Measurements from ENCODE around the gene DECR2. TPM values are rescaled to one million over a fixed set of nuclear protein-coding genes. Genes with fewer than 3 reads are reported as not detected.

The DECR2 gene
- total RNA-seq, 1 donor from 2014 or later, result 6.7 TPM

DNA sequence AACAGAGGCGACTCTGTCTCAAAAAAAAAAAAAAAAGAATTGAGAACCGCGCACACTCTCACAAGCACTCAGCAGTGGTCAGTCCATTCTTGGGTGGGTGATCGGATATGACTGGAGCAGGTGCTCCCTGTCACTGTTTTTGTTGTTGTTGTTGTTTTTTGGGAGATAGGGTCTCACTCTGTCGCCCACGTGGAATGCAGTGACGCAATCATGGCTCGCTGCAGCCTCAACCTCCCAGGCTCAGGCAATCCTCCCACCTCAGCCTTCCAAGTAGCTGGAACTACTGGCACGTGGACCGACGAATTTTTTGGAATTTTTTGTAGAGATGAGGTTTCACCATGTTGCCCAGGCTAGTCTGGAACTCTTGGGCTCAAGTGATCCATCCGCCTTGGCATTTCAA lies 53.8 kb downstream of the DECR2 start:
- H3K4me3 Mint-ChIP-seq, result no peak overlapping the region
- no peaks in the 10 kb centered on the region for H3K9me3 Mint-ChIP-seq
- no peaks in the 10 kb centered on the region for H3K27me3 Mint-ChIP-seq
- H3K27ac Mint-ChIP-seq, result no peak overlapping the region
- H3K36me3 Mint-ChIP-seq (ENCODE audit: low read depth), result peaks cover 2% of the 10 kb centered on the region
- ATAC-seq (ENCODE audit: low read depth) (no peak), DNase-seq (no peak)
- ChIA-PET CTCF (no interaction called here), POLR2A (no interaction called here)
- H3K4me1 Mint-ChIP-seq, result peaks cover 4% of the 10 kb centered on the region
- TF ChIP-seq, protein P1, sequence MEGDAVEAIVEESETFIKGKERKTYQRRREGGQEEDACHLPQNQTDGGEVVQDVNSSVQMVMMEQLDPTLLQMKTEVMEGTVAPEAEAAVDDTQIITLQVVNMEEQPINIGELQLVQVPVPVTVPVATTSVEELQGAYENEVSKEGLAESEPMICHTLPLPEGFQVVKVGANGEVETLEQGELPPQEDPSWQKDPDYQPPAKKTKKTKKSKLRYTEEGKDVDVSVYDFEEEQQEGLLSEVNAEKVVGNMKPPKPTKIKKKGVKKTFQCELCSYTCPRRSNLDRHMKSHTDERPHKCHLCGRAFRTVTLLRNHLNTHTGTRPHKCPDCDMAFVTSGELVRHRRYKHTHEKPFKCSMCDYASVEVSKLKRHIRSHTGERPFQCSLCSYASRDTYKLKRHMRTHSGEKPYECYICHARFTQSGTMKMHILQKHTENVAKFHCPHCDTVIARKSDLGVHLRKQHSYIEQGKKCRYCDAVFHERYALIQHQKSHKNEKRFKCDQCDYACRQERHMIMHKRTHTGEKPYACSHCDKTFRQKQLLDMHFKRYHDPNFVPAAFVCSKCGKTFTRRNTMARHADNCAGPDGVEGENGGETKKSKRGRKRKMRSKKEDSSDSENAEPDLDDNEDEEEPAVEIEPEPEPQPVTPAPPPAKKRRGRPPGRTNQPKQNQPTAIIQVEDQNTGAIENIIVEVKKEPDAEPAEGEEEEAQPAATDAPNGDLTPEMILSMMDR (IDR thresholded peaks at IDR 0.05), result no peak
- intact Hi-C loops (cut with micrococcal nuclease), result no loop called here

DNA sequence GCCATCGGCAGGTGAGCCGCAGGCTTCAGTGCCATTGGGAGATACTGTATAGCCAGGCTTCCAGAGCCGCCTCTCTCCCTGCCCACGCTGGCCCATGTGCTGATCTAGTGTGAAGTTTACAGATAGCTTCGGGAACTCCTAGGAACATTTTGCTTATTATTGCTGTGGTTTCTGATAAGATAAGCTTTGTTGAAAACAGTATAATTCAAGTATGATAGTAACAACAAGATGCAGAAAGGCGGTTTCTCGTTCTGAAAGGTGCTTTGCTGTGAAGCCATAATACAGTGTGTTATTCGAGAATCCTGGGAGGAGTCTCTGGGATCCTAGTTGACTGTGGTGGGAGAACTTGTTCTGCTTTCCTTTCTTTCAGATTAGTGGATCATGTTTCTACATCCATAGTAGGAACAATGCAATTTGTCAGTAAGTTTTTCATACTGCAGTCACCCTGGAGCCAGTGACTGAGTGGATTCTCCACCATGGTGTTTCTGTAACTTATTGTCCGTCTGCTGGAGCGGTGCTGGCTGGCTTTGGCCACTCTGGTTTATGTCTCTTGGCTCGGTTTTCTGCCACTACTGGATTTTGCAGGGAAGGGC lies 55.3 kb downstream of the DECR2 start:
- H3K9me3 Mint-ChIP-seq, result no peaks in the 10 kb centered on the region
- no peak overlapping the region for H3K27ac Mint-ChIP-seq
- H3K4me1 Mint-ChIP-seq, result no peaks in the 10 kb centered on the region
- DNase-seq, result no peak
- no peak for ATAC-seq (ENCODE audit: low read depth)
- TF ChIP-seq, protein P1 (IDR thresholded peaks at IDR 0.05), result no peak
- ChIA-PET POLR2A (interaction anchor here (0.6 kb wide), 1 partner anchor 87 kb away, joined by 3 read pairs; the partner anchor contains the start of gene MRPL28), CTCF (no interaction called here)
- peaks cover 13% of the 10 kb centered on the region for H3K36me3 Mint-ChIP-seq (ENCODE audit: low read depth)
- H3K27me3 Mint-ChIP-seq, result no peaks in the 10 kb centered on the region
- intact Hi-C loops (cut with micrococcal nuclease), result no loop called here
- no peak overlapping the region for H3K4me3 Mint-ChIP-seq

DNA sequence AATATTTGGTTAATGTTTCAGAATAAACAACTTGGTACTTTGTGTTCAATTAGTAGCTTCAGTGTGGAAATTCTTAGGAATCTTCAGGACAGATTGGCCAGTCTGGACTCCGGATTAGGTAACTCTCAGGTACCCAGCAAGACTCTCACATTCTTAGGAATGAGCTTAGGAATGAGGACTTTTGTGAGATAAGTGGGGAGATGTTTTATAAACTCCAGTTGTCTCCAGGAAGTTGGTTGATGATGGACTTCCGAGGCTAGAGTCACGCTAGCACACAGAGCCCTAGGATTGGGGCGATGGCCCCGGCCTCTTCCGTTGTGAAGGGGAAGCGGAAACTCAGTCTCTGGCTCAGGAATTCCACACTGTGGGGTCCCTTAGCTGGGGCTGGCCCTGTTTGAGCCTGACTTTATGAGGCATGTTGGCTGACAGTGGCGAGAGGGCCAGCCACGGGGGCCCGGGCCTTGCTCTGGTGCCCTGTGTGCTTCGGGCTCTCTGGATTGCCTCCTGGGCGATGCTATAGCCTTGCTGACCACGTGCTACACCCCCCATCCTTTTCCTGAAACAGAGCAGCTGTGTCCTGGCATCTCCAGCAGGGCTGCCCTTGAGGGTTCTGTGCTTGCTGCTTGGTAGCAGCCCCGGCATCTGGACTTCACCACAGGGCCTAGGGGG lies 56.2 kb downstream of the DECR2 start:
- intact Hi-C loops (cut with micrococcal nuclease), result no loop called here
- POLR2A ChIA-PET, result no interaction called here
- CTCF ChIA-PET, result no interaction called here

DNA sequence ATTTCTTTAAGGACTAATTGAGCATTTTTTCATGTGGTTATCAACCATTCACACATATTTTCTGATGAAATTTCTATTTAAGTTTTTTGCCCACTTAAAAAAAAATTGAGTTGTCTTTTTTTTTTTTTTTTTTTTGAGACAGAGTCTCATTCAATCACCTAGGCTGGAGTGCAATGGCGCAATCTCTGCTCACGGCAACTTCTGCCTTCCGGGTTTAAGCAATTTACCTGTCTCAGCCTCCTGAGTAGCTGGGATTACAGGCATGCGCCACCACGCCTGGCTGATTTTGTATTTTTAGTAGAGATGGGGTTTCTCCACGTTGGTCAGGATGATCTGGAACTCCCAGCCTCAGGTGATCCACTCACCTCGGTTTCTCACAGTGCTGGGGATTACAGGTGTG lies 58.1 kb downstream of the DECR2 start:
- intact Hi-C loops (cut with micrococcal nuclease), result no loop called here
- ATAC-seq (ENCODE audit: low read depth) (no peak), DNase-seq (no peak)
- Mint-ChIP-seq H3K27ac (no peak overlapping the region), H3K4me3 (no peak overlapping the region), H3K27me3 (no peaks in the 10 kb centered on the region), H3K9me3 (no peaks in the 10 kb centered on the region), H3K36me3 (ENCODE audit: low read depth) (peaks cover 24% of the 10 kb centered on the region), H3K4me1 (no peaks in the 10 kb centered on the region)
- POLR2A ChIA-PET, result interaction anchor here (0.7 kb wide), 1 partner anchor 177 kb away, joined by 8 read pairs; no protein-coding TSS in a partner anchor
- CTCF ChIA-PET, result no interaction called here
- TF ChIP-seq, protein P1 (IDR thresholded peaks at IDR 0.05), result no peak

More for the DNA sequence above, 56.2 kb downstream of the DECR2 start:
- H3K27ac Mint-ChIP-seq, result no peak overlapping the region
- H3K9me3 Mint-ChIP-seq, result no peaks in the 10 kb centered on the region
- DNase-seq, result no peak
- no peaks in the 10 kb centered on the region for H3K4me1 Mint-ChIP-seq
- TF ChIP-seq, protein P1 (IDR thresholded peaks at IDR 0.05), result no peak
- H3K4me3 Mint-ChIP-seq, result no peak overlapping the region
- peaks cover 16% of the 10 kb centered on the region for H3K36me3 Mint-ChIP-seq (ENCODE audit: low read depth)
- no peak for ATAC-seq (ENCODE audit: low read depth)
- H3K27me3 Mint-ChIP-seq, result no peaks in the 10 kb centered on the region

DNA sequence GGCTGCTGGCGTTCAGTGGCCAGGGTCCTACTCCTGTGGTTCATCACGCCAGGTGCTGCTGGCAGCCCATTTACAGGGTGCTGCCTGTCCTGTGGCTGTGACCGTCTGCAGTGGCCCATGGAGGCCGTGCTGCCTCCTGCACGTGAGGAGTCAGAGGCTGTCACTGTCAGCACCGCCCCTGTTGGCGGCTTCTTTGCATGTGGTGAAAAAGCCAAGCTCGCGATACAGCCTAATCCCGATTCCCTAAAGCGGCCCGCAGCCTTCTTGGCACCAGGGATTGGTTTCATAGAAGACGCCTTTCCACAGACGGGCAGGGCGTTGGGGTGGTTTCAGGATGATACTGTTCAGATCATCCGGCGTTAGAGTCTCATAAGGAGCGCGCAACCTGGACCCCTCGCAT lies 59.1 kb downstream of the DECR2 start:
- TF ChIP-seq, protein P1 (IDR thresholded peaks at IDR 0.05), result no peak
- H3K36me3 Mint-ChIP-seq (ENCODE audit: low read depth), result peaks cover 27% of the 10 kb centered on the region
- no peak overlapping the region for H3K4me3 Mint-ChIP-seq
- ATAC-seq (ENCODE audit: low read depth), result no peak
- H3K27me3 Mint-ChIP-seq, result no peaks in the 10 kb centered on the region
- POLR2A ChIA-PET, result no interaction called here
- H3K27ac Mint-ChIP-seq, result no peak overlapping the region
- CTCF ChIA-PET, result no interaction called here
- H3K9me3 Mint-ChIP-seq, result no peaks in the 10 kb centered on the region
- no peaks in the 10 kb centered on the region for H3K4me1 Mint-ChIP-seq
- intact Hi-C loops (cut with micrococcal nuclease), result no loop called here
- DNase-seq, result no peak

Other genes starting within 250 kb of the DECR2 start
- not detected in 2 replicates for gene HBZ, start 249.2 kb upstream of the DECR2 start, total RNA-seq
- gene HBM, start 235.9 kb upstream of the DECR2 start, total RNA-seq, result not detected in 2 replicates
- 90.7 and 104 TPM in 2 replicates for gene HBA2, start 229.0 kb upstream of the DECR2 start, total RNA-seq
- gene HBA1, start 225.2 kb upstream of the DECR2 start, total RNA-seq, result 109 and 111 TPM in 2 replicates
- not detected in 2 replicates for gene HBQ1, start 221.4 kb upstream of the DECR2 start, total RNA-seq
- 85.0 and 100 TPM in 2 replicates for gene LUC7L, start 172.4 kb upstream of the DECR2 start, total RNA-seq
- gene FAM234A, start 167.1 kb upstream of the DECR2 start, total RNA-seq, result 45.9 and 49.6 TPM in 2 replicates
- gene RGS11, start 125.9 kb upstream of the DECR2 start, total RNA-seq, result not detected in 2 replicates
- not detected in 2 replicates for gene ARHGDIG, start 121.3 kb upstream of the DECR2 start, total RNA-seq
- gene PDIA2, start 118.7 kb upstream of the DECR2 start, total RNA-seq, result not detected in 2 replicates
- gene AXIN1, start 49.2 kb upstream of the DECR2 start, total RNA-seq, result 27.9 and 30.6 TPM in 2 replicates
- 82.4 and 87.3 TPM in 2 replicates for gene MRPL28, start 31.3 kb upstream of the DECR2 start, total RNA-seq
- gene PGAP6, start 19.9 kb upstream of the DECR2 start, total RNA-seq, result 38.4 and 44.5 TPM in 2 replicates
- gene NME4, start 4.7 kb upstream of the DECR2 start, total RNA-seq, result 29.9 and 32.9 TPM in 2 replicates
- 32.2 and 35.4 TPM in 2 replicates for gene RAB11FIP3, start 23.8 kb downstream of the DECR2 start, total RNA-seq
- 77.0 and 95.1 TPM in 2 replicates for gene CAPN15, start 125.8 kb downstream of the DECR2 start, total RNA-seq
- not detected in 2 replicates for gene PRR35, start 158.5 kb downstream of the DECR2 start, total RNA-seq
- gene NHLRC4, start 165.1 kb downstream of the DECR2 start, total RNA-seq, result 0.83 and 1.0 TPM in 2 replicates
- 46.7 and 53.1 TPM in 2 replicates for gene PIGQ, start 168.1 kb downstream of the DECR2 start, total RNA-seq
- 10.5 and 13.1 TPM in 2 replicates for gene RAB40C, start 188.2 kb downstream of the DECR2 start, total RNA-seq
- 0.42 and 0.47 TPM in 2 replicates for gene WFIKKN1, start 229.1 kb downstream of the DECR2 start, total RNA-seq
- 48.7 and 49.9 TPM in 2 replicates for gene METTL26, start 234.4 kb downstream of the DECR2 start, total RNA-seq
- gene MCRIP2, start 239.9 kb downstream of the DECR2 start, total RNA-seq, result 29.4 and 38.9 TPM in 2 replicates
- gene WDR90, start 247.5 kb downstream of the DECR2 start, total RNA-seq, result 24.8 and 33.7 TPM in 2 replicates